ENCODE measurements around the gene CAST. TPM values are rescaled to one million over a fixed set of nuclear protein-coding genes. Genes with fewer than 3 reads are reported as not detected.

The CAST gene
- total RNA-seq, 2 experiments from 2014 or later, result 165 to 174 TPM

DNA sequence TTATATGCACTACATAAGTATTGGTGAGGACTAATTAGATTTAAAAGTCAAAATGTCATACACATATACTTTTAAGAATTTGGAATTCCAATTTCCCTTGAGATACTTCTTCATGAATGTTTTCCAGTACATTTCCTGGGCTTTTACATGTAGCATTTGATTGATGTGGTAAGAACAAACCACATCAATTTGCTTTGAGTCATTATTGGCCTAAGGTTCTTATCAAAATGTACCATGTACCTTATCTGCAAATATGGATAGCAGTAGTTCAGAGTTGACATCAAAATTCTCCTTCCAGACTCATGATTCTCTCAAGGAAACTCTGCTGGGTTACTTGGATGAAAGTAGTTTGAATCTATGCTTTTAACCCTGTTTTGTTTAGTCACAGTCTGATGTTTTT lies 2.5 kb downstream of the CAST start:
- DNase-seq (no peak), ATAC-seq (ENCODE audit: low read depth) (no peak)
- H3K27me3 Mint-ChIP-seq, result peaks cover 6% of the 10 kb centered on the region
- POLR2A ChIA-PET, result no interaction called here
- H3K9me3 Mint-ChIP-seq, result no peaks in the 10 kb centered on the region
- peaks cover 34% of the 10 kb centered on the region for H3K4me1 Mint-ChIP-seq
- peaks cover 5% of the 10 kb centered on the region for H3K36me3 Mint-ChIP-seq
- H3K4me3 Mint-ChIP-seq, result peak overlapping the region; percentile 35
- no peak overlapping the region for H3K27ac Mint-ChIP-seq

GRCh38 chr5:96668725-96669124 lies 6.5 kb downstream of the CAST start:
- Mint-ChIP-seq H3K4me3 (no peak overlapping the region), H3K36me3 (peaks cover 13% of the 10 kb centered on the region), H3K9me3 (no peaks in the 10 kb centered on the region), H3K27me3 (no peaks in the 10 kb centered on the region), H3K4me1 (peaks cover 19% of the 10 kb centered on the region), H3K27ac (no peak overlapping the region)
- ATAC-seq (ENCODE audit: low read depth), result no peak
- POLR2A ChIA-PET, result no interaction called here
- no peak for DNase-seq

DNA sequence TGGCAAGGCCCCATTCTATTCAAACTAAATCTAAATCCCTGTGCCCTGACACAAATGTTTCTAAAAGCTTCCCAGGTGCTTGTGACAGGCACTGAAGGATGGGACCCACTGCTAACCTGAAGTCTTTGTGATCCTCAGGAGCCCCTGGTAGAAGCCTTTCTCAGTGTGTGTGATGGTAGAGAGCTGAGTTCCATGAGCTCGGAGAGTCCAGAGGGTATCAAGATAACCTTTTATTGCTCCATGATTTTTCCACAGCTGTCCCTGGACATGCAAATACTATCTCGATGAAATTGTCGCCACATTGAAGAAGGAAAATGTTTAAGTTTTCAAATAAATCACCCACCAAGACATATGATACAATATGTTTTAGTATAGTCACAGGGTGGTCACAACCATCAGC lies 7.7 kb downstream of the CAST start:
- Mint-ChIP-seq H3K27me3 (no peaks in the 10 kb centered on the region), H3K9me3 (no peaks in the 10 kb centered on the region), H3K4me1 (peaks cover 10% of the 10 kb centered on the region), H3K36me3 (peaks cover 13% of the 10 kb centered on the region), H3K27ac (no peak overlapping the region), H3K4me3 (no peak overlapping the region)
- ATAC-seq (ENCODE audit: low read depth) (no peak), DNase-seq (no peak)
- POLR2A ChIA-PET, result interaction anchor here (1.0 kb wide), 1 partner anchor 8 kb away, joined by 4 read pairs; the partner anchor contains the start of gene CAST

GRCh38 chr5:96671441-96671840 lies 9.3 kb downstream of the CAST start:
- Mint-ChIP-seq H3K27me3 (no peaks in the 10 kb centered on the region), H3K36me3 (peaks cover 19% of the 10 kb centered on the region), H3K4me1 (peaks cover 6% of the 10 kb centered on the region), H3K9me3 (no peaks in the 10 kb centered on the region), H3K27ac (no peak overlapping the region), H3K4me3 (no peak overlapping the region)
- POLR2A ChIA-PET, result no interaction called here
- DNase-seq, result no peak
- no peak for ATAC-seq (ENCODE audit: low read depth)

GRCh38 chr5:96673127-96673526 lies 11.0 kb downstream of the CAST start:
- Mint-ChIP-seq H3K4me3 (no peak overlapping the region), H3K9me3 (no peaks in the 10 kb centered on the region), H3K27me3 (no peaks in the 10 kb centered on the region), H3K4me1 (peaks cover 3% of the 10 kb centered on the region), H3K27ac (no peak overlapping the region), H3K36me3 (peaks cover 18% of the 10 kb centered on the region)
- ATAC-seq (ENCODE audit: low read depth) (no peak), DNase-seq (no peak)
- POLR2A ChIA-PET, result no interaction called here

DNA sequence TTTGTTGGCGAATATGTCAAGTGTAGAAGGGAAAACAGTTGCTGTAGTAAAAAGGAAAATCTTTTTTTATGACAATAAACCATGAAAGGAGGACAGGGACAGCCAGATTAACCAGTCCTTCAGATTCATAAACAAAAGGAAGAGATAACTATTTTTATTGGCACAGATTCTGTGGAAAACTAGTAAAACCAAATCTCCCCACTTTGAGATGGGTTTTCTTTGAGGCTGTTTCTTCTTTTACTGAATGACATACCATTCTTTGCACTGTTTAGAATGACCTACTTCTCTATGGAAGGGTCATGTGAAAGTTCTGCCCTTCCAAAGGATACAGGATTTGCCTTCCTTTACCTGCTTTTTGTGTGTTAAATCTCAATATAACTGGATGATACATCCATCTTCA lies 13.7 kb downstream of the CAST start:
- peaks cover 2% of the 10 kb centered on the region for H3K4me1 Mint-ChIP-seq
- H3K27me3 Mint-ChIP-seq, result no peaks in the 10 kb centered on the region
- H3K27ac Mint-ChIP-seq, result no peak overlapping the region
- ATAC-seq (ENCODE audit: low read depth) (no peak), DNase-seq (no peak)
- H3K4me3 Mint-ChIP-seq, result no peak overlapping the region
- H3K36me3 Mint-ChIP-seq, result peaks cover 25% of the 10 kb centered on the region
- no peaks in the 10 kb centered on the region for H3K9me3 Mint-ChIP-seq
- POLR2A ChIA-PET, result no interaction called here

DNA sequence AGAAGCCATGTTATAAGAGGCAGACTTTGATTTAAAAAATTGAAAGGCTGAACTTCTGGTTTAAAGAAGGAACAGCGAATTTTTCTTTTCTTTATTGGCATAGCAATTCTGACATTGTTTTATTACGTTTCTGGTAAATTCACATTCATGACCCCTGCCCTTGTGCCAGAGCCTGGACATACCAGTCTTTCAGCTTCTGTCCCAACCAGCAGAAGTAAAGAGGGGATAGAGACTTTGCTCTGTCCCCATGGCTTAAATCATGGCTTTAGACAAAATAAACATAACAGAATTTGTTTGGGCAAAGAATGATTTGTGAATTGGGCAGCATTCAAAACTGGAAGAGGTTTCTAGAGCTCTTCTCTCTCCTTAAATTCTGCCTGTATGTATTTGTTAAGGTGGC lies 15.3 kb downstream of the CAST start:
- Mint-ChIP-seq H3K4me3 (no peak overlapping the region), H3K36me3 (peaks cover 17% of the 10 kb centered on the region), H3K4me1 (peaks cover 3% of the 10 kb centered on the region), H3K27ac (no peak overlapping the region), H3K9me3 (no peaks in the 10 kb centered on the region), H3K27me3 (no peaks in the 10 kb centered on the region)
- POLR2A ChIA-PET, result no interaction called here
- ATAC-seq (ENCODE audit: low read depth) (no peak), DNase-seq (no peak)

- Mint-ChIP-seq H3K27ac (no peak overlapping the region), H3K9me3 (no peaks in the 10 kb centered on the region), H3K4me1 (peaks cover 7% of the 10 kb centered on the region), H3K27me3 (no peaks in the 10 kb centered on the region), H3K4me3 (no peak overlapping the region), H3K36me3 (peaks cover 19% of the 10 kb centered on the region)
- POLR2A ChIA-PET, result no interaction called here
- DNase-seq (no peak), ATAC-seq (ENCODE audit: low read depth) (no peak)
Measured at GRCh38 chr5:96679293-96679692, 17.1 kb downstream of the CAST start.

DNA sequence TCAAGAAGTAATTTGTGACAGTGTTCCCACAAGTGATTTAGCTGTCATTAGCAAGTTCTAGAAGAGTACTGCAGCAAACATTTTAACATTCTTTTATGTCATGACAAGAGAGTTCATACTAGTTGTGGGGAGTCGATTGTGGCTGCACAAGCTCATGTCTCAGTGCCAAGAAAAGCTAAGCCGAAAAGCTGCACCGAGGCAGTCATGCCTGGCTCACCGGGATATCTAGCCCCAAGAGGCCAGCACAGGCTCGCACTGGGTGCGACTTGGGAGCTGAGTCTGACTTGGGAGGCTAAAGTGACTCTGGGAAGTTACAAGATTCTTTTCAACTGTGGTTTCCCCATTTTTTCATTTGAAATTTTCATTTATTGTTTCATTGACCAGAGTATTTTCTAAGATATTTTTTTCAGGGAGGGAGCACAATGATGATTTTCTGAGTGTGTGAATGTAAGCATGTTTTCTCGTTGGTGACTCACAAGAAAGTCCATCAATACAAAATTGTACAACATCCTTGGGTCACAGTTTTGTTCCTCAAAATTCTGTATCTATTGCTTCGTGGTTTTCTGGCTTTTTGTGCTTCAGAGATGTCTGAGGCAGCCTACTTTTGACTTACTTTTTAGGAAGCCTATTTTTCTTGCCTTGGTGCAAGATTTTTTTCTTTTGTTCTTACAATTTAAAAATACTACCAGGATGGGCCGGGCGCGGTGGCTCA lies 18.7 kb downstream of the CAST start:
- Mint-ChIP-seq H3K36me3 (peaks cover 17% of the 10 kb centered on the region), H3K27ac (no peak overlapping the region), H3K9me3 (no peaks in the 10 kb centered on the region), H3K4me3 (no peak overlapping the region), H3K4me1 (peaks cover 7% of the 10 kb centered on the region), H3K27me3 (no peaks in the 10 kb centered on the region)
- DNase-seq (no peak), ATAC-seq (ENCODE audit: low read depth) (no peak)
- POLR2A ChIA-PET, result no interaction called here

DNA sequence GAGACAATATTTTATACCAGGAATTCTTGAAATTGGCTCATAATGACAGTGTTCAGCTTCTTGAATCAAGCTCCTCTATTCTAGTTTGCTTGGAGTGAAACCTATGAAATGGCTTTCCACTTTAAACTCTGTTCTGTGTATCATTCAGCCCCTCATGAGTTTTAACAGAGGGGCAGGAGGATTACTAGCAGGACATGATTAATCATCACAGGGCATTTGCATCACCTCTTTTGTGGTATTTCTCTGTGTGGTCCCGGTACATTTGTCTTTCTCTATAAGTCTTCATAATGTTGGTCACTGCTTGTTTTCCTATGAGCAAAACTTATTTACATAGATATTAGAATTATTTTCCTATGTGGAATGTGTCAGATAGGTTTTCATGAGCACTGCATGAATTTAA lies 21.2 kb downstream of the CAST start:
- ATAC-seq (ENCODE audit: low read depth) (no peak), DNase-seq (no peak)
- Mint-ChIP-seq H3K36me3 (peaks cover 18% of the 10 kb centered on the region), H3K9me3 (no peaks in the 10 kb centered on the region), H3K4me3 (no peak overlapping the region), H3K27me3 (no peaks in the 10 kb centered on the region), H3K4me1 (peaks cover 13% of the 10 kb centered on the region), H3K27ac (no peak overlapping the region)
- POLR2A ChIA-PET, result no interaction called here

- POLR2A ChIA-PET, result no interaction called here
Measured at GRCh38 chr5:96683810-96684209, 21.6 kb downstream of the CAST start.

GRCh38 chr5:96687080-96687479 lies 24.9 kb downstream of the CAST start:
- POLR2A ChIA-PET, result interaction anchor here (0.6 to 1.0 kb wide), 2 partner anchors 15 to 25 kb away, joined by 3 to 4 read pairs; partner anchors contain the start of gene CAST
- peaks cover 15% of the 10 kb centered on the region for H3K4me1 Mint-ChIP-seq
- no peak for ATAC-seq (ENCODE audit: low read depth)

More at GRCh38 chr5:96683810-96684209, 21.6 kb downstream of the CAST start:
- no peak overlapping the region for H3K27ac Mint-ChIP-seq
- H3K9me3 Mint-ChIP-seq, result no peaks in the 10 kb centered on the region
- H3K4me1 Mint-ChIP-seq, result peaks cover 13% of the 10 kb centered on the region
- no peaks in the 10 kb centered on the region for H3K27me3 Mint-ChIP-seq
- H3K36me3 Mint-ChIP-seq, result peaks cover 17% of the 10 kb centered on the region
- DNase-seq (no peak), ATAC-seq (ENCODE audit: low read depth) (no peak)
- no peak overlapping the region for H3K4me3 Mint-ChIP-seq

DNA sequence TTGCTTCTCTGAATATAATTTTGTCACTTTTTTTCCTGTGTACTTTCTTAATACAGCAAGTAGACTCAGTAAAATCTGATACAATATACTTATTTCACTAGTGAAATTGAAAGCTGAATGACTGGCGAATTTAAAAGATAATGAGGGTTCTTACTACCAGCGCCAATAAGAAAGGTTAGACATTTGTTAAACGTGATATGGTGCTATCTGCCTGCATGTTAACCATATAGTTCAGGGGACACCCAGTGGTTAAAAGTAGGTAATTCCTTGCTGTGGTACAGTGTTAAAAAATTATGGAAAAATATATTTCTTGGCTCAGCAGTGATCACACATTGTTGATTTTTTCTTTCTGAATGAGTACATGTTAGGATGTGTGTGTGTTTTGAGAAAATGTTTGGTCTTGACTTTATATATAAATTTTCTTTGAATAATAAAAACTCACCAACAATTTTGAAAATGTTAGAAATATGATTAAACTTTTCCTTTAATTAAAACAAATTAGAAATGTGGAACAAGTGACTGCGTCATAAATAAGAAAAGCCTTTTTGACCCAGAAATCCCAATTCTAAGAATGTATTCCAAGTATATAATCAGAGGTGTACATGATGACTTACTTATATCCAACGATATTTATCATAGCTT lies 25.8 kb downstream of the CAST start:
- no peak for DNase-seq
- no peaks in the 10 kb centered on the region for H3K9me3 Mint-ChIP-seq
- H3K27me3 Mint-ChIP-seq, result no peaks in the 10 kb centered on the region
- peak; percentile 77 for ATAC-seq (ENCODE audit: low read depth)
- H3K27ac Mint-ChIP-seq, result no peak overlapping the region
- peaks cover 10% of the 10 kb centered on the region for H3K4me1 Mint-ChIP-seq
- H3K36me3 Mint-ChIP-seq, result peaks cover 16% of the 10 kb centered on the region
- POLR2A ChIA-PET, result interaction anchor here (0.6 to 1.0 kb wide), 3 partner anchors 14 to 26 kb away, joined by 3 to 5 read pairs (median 4); partner anchors contain the start of gene CAST
- peak overlapping the region; percentile 33 for H3K4me3 Mint-ChIP-seq

More at GRCh38 chr5:96687080-96687479, 24.9 kb downstream of the CAST start:
- Mint-ChIP-seq H3K27me3 (no peaks in the 10 kb centered on the region), H3K9me3 (no peaks in the 10 kb centered on the region), H3K27ac (no peak overlapping the region), H3K36me3 (peaks cover 15% of the 10 kb centered on the region), H3K4me3 (no peak overlapping the region)
- DNase-seq, result no peak

DNA sequence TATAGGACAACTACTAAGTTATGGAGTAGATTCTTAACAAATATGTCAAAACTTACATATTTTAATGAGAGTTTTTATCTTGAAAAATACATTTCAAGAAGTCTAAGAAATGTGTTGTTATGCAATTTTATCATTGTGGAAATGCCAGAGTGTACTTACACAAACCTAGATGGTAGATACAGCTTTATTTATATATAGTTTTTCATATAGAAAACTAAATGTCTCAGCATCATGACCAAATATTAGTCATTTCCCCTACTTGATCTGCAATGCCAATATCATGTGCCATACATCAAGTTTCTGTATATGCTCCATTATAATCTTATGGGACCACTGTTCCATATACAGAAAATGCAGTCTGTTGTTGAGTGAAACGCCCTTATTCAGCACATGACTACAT lies 28.7 kb downstream of the CAST start:
- no peak overlapping the region for H3K27ac Mint-ChIP-seq
- DNase-seq, result no peak
- peaks cover 8% of the 10 kb centered on the region for H3K4me1 Mint-ChIP-seq
- no peak overlapping the region for H3K4me3 Mint-ChIP-seq
- ATAC-seq (ENCODE audit: low read depth), result no peak
- H3K9me3 Mint-ChIP-seq, result no peaks in the 10 kb centered on the region
- POLR2A ChIA-PET, result no interaction called here
- peaks cover 13% of the 10 kb centered on the region for H3K36me3 Mint-ChIP-seq
- H3K27me3 Mint-ChIP-seq, result no peaks in the 10 kb centered on the region

Data from activated naive CD8-positive, alpha-beta T cell treated with anti-CD3 and anti-CD28 coated beads, Interleukin-2, amount 10 ng/mL, durations not matched to agents 7 days and 5 days (primary cell).